Cortex of kidney (tissue), 1 donor: ENCODE measurements around the gene NQO2.
"Not testable (repeated sequence)": the region's sequence is repeated elsewhere in the genome, so short reads cannot be mapped to it uniquely, and the experiment has no call there.

Experiments used
- DNase-seq: peaks from one replicate; lab custom pipeline; 2025; lab: John Stamatoyannopoulos, UW

Gene NQO2

DNA sequence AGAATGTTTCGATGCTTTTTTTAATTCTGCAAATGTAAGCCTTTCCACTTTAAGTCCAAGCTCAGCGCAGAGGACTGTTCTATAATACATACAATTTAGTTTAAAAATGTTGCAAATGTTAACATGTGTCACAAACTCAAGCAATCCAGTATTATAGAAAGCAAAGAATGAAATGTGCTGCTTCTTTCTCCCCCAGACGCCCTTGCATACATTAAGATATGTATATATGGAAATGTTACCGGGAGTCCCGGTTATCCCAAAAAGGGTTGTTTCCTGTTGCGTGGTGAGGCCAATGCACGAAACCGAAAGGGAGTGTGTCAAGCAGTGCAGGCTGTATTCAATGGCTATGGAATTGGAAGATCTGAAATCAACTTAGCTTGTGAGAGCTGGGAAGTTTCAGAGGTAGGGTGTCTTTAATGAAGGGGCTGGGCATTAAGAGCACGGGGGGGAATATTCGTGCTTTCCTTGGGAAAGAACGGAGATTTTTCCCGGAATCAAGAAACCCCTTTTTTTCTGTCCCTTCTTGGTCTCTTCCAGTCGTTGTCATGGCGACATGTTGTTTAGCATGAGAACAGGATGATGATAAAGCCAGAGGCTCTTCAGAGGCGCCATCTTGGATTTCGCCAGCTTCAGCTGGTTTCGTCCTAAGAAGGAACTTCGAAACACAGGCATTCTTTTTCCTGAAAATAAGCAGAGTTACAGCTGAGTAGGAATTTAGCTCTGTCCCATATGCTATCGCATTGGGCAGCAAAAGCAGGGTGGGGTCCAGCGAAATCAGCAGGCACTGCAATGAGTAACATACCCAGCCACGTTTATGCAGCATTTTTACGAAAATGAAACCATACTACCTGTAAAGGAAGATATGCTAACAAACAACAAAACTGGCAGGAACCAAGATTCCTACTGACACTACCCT, 10.1 kb upstream of the NQO2 start:
- DNase-seq = no peak

DNA sequence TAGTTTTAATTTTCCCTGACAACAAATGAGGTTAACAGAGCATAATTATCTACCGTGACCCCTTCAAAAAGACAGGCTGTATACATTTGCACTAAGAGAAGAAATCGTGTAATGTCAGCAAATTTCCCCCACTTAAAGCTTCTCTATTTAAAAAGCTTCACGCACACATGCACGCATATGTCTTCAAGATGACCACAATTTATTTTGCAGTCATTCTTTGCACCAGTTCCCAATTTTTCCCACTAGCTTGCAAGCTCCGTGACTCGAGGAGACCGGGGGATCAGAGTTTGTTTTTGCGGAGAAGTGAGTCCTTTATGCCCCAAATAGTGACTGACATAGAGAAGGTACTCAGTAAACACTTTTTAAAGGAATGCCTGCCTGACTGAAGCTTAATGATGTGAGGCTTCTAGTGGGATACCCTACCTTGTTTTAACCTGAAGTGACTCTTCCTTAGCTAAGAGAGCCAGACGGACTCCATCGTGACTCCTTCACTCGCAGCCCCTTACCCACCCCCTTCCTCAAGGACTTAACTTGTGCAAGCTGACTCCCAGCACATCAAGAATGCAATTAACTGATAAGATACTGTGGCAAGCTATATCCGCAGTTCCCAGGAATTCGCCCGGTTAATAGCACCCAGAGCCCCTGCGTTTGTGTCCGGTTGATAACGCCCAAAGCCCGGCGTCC, 9.3 kb upstream of the NQO2 start:
- DNase-seq = no peak

DNA sequence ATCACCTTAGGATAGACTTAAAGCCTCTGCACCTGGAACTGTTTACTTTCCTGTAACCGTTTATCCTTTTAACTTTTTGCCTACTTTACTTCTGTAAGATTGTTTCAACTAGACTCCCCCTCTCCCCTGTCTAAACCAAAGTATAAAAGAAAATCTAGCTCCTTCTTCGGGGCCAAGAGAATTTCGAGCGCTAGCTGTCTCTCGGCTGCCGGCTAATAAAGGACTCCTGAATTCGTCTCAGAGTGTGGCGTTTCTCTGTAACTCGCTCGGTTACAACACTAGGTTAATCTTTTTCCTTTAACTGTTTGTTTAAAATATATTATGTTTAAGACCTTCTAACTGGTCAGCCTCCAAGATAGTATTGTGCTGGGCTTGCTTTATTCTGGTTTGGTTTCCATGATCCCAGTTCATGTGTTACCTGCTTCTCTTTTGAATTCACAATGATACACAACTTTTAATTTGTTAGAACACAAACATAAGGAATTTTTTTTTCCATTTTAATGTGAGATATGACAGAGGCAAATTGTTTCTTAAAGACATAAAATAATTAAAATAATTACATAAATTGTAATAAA, 8.7 kb upstream of the NQO2 start:
- no peak for DNase-seq

DNA sequence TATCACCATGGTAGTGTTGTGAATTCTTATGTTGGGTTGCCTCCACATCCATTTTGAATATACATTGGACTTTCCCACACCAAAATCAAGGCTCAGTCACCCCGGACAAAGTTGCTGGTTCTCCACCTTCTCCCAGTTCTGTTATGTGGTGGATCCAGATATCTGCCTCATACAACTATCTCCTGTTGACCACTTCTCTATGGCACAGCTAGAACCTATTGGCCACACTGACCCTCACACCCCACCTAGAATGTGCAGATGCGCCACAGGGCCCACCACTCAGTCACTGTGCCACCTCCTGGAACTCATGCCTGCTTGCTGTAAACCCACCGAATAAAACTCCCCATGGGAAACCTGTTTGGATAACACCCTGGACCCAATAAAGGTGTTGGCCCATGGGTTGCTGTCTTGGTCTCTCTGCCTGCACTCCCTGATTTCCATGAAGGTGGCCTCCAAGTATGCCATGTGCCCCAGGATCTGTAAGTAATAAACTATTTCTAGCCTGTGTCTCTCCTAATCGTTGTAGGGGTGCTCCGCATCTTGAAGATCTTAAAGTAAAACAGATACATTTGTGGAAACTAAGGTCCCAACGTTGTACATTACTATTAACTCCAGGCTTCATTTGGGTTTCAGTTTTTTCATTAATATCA, 7.2 kb upstream of the NQO2 start:
- no peak for DNase-seq

DNA sequence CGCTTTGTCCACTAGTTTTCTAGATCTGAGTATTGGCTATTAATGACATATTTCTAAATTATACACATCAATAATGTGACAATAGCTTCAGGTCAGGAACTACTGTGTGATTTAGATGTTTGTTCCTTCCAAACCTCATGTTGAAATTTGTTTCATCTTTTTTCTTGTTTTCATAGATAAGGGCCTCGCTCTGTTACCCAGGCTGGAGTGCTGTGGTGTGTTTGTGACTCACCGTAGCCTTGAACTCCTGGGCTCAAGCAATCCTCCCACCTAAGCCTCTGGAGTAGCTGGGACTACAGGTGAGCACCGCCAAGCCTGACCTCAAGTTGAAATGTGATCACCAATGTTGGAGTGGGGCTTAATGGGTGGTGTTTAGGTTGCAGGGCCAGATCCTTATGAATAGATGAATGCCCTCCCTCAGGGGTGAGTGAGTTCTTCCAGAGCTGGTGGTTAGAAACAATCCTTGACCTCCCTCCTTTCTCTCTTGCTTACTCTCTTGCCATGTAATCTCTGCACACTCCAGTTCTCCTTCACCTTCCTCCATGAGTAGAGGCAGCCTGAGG, 5.9 kb upstream of the NQO2 start:
- no peak for DNase-seq

DNA sequence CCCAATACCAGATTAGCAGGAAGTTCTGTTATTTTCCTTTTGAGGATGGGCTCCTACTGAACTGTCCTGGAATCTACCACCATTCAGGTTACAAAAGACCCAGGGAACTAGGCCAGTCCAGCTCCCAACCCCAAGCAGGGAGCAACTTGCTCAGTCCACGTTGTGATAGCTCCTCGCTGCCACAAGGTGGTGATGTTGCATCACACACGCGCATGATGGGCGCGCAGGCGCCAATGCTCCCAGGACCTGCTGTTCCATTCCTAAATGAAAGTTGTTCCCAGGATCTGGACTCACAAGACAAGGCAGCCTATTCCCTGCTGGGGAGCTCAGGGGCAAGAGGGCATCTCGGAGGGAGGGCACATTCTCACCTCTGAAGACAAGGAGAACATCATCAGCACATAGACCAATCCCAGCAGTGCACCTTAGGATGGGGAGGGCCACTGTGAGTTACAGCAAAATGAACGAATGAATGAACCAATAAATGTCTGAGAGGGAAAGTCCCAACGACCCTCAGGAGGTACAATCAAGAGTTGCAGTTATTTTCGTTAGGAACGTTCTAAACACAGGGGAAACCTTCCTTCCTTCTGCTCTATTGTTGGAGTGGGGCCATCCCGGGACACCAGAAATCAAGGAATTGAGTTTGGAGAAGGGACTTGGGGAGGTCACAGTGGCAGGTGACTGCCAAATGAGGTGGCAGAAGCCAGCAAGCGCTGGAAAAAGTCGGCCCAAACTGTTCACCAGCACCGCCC, 1.3 kb upstream of the NQO2 start:
- DNase-seq = not testable (repeated sequence)

DNA sequence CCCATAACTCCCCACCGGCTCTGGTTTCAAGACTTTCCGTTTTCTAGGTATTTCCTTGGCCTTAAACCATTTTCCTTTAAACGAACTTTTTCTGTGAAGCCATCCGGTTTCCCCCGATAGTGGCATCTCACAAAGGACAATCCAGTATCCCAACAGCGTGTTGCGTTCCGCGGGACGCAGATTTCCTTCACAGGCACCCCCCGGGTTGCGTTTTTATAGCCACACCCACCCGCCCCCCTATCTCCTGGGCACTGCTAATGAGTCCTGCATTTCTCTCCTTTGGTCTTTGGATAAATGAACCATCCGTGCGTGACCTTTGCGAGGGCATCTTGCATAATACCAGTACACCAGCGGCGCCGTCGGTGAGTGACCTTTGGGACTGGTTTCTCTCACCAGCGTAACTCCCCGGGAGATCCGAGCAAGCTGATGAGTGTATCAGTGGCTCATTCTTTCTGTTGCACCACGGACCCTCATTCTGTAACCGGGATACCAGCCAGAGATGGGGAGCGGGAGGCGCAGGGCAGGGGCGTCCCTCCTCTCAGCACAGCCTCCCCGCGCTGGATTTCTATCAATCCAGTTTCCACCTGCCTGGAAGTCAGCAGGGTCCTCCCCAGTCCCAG, 586 bp upstream of the NQO2 start:
- no peak for DNase-seq

DNA sequence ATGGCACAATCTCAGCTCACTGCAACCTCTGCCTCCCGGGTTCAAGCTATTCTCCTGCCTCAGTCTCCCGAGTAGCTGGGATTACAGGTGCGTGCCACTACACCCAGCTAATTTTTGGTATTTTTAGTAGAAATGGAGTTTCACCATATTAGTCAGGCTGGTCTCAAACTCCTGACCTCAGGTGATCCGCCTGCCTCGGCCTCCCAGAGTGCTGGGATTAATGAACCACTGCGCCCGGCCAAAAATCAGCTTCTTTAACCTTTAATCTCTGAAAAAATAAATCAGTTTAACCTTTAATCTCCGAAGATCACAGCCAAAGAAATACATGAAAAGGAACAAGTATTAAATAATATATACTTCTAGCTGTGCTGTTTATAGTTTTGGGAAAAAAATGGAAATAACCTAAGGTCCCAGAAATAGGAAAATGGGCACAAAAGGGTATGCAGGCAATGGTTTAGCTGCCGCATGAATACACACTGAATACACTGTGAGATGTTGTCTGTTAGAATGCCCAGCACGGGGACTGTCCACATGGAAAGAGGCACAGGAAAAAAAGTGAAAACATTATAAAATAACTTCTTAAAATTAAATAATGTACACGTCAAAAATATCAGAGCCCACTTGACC, 1.6 kb downstream of the NQO2 start:
- DNase-seq = no peak

DNA sequence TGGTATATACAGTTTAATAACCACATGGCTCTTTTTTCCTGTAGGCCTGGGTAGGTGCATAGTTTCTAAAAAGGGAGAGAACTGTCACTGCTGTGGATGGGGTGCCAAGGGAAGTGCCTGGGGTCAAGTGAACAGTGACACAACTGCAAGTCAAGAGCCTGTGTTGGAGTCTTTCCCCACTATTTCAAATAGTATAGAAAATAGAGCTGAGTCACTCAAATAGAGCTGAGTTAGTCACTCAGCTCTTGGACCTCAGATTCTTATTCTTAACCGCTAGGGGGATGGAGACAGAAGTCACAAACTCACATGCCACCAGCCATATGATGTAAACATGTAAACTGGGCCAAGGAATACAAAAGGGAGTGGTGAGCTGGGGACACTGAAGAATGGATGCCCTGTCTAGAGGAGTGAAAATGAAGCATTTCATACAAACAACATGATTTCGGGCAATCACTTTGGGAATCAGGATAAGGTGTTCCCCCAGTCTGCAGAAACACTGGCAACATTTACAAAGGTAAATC, 2.1 kb downstream of the NQO2 start:
- no peak for DNase-seq

DNA sequence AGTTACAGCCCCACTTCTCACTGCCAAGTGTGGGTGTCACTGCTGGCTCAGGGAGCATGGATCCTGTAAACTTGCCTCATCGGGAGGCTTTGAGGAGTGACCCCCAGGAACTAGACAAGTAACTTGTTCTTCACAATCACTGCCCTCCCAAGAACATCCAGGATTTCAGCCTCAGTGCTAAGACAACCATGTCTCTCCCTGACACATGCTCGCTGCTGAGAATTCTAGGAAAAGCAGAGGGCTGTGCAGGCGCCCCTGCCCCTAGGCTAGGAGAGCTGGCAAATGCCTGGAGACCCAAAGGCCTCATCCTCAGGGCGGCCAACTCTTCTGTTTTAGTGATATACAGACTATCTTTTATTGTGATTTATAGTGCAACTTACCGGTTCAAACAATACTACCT, 3.5 kb downstream of the NQO2 start:
- DNase-seq = not testable (repeated sequence)

DNA sequence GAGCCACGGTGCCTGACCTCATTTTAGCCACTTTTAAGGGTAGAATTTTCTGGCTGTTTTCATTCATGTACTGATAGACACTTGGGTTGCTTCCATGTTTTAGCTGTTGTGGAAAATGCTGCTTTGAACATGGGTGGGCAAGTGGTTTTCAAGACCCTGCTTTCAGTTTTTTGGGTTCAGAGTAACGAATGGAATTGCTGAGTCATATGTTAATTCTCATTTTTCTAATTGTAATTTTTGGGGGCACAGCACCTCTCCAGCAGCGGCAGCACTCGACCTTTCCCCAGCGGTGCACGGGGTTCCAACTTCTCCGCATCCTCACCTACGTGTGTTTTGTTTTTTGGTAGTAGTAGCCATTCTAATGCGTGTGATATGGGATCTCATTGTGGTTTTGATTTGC, 5.4 kb downstream of the NQO2 start:
- DNase-seq = no peak

DNA sequence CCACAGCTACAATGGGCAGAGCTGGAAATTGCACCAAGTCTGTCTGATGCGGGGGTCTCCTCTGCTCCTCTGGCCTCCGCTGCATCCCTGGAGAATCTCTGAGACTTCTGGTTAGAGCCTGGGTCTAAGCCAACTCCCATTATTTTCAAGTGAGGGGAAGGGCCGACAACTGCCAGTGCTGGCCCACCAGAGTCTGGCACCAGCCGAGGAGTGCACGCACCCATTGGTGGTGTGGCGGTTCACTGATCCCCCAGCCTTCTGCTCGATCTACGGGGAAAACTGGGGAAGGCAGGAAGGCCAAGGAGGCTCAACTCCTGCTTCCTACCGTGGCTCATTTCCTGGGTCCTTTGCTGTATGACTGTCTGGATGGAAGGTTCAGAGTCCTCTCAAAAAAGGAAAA, 6.2 kb downstream of the NQO2 start:
- no peak for DNase-seq

DNA sequence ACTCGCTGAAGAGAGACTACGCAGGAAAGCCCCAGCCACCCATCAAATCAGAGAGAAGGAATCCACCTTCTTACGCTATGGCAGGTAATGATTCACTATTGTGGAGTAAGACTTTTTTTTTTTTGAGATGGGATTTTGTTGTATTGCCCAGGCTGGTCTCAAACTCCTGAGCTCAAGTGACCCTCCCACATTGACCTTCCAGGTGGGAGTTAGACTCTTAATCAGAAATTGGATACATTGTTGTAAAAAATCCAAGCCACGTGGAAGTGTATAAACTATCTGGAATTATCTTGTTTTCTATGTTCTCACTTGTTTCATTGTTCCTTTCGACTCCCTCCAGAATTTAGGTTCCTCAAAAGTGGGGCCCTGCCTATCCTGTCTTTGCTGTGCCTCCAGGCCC, 6.8 kb downstream of the NQO2 start:
- DNase-seq = no peak

DNA sequence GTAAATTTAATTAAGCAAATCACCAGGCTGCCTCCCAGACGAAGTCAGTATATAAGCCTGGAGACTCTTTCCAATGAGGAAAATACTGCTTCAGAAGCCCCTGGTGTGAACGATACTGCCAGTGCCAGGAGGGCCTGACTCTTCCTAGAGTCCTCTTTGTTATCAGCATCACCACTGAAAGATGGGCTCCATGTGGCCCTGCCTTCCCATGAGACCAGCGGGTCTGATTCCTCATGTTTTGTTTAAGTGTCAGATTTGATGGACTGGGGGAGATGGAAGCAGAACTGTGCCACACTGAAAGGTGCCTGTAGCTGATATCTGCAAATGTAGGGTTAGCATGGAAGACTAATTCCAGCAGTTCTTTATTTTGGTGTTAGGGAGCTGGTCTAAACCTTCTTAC, 7.9 kb downstream of the NQO2 start:
- no peak for DNase-seq

DNA sequence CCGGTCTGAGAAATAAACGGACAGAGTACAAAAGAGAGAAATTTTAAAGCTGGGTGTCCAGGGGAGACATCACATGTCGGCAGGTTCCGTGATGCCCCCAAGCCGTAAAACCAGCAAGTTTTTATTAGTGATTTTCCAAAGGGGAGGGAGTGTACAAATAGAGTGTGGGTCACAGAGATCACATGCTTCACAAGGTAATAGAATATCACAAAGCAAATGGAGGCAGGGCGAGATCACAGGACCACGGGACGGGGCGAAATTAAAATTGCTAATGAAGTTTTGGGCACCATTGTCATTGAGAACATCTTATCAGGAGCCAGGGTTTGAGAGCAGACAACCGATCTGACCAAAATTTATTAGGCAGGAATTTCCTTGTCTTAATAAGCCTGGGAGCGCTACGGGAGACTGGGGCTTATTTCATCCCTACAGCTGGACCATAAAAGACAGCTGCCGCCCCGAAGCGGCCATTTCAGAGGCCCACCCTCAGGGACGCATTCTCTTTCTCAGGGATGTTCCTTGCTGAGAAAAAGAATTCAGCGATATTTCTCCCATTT, 9.1 kb downstream of the NQO2 start:
- not testable (repeated sequence) for DNase-seq

DNA sequence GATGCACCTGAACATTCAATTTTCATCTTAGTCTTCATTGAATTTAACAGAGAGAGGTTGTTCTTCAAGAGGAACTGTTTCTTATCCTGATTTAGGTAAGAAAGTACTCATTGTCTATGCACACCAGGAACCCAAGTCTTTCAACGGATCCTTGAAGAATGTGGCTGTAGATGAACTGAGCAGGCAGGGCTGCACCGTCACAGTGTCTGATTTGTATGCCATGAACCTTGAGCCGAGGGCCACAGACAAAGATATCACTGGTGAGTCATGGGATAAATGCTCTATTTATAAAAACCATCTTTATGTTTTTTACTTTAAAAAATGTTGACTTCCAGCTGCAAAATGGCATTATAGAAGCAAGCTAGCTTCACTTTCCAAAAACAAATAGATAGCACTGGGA, 10.2 kb downstream of the NQO2 start:
- DNase-seq = no peak

DNA sequence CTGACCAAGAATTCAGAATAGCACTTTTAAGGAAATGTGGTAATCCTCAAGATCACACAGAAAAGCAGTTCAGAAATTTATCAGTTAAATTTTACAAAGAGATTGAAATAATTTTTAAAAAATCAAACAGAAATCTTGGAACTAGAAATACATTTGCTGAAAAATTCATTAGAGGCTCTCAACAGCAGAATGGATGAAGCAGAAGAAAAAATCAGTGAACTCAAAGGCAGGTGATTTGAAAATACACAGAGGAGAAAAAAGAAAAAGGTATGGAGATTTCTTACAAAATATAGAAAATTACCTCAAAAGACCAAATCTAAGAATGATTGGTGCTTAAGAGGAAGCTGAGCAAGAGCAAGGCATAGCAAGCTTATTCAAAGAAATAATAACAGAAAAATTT, 11.5 kb downstream of the NQO2 start:
- DNase-seq = no peak

DNA sequence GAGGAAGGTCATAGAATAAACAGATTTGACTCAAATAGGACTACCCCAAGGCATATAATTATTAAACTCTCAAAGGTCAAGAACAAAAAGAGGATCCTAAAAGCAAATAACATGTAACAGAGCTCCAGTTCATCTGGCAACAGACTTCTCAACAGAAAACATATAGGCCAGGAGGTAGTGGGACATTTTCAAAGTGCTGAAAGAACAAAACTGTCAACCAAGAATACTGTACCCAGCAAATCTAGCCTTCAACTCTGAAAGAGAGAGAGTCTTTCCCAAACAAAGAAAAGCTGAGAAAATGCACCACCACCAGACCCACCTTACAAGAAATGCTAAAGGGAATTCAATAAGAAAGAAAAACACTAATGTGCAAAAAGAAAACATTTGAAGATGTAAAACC, 11.9 kb downstream of the NQO2 start:
- DNase-seq = no peak

DNA sequence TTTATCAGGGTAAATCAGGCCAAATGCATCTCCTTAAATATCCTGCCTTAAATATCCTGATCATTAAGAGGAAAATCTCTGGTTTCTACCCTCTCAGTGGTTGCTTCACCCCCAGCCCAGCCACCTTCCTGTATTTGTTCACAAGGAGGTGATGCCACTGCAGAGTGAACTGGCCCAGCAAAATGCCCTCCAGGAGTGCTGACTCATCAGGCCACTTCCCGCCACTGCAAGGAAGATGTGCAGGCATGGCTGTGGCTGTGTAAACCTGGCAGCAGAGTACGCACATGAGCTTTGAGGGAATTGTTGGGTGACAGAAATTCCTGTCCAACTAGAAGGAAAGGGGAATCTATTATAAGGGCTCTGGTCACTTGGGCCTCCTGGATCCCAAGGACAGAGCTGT, 13.8 kb downstream of the NQO2 start:
- DNase-seq = no peak
